SHP77 treated with DMSO at 0.1 percent for 48 hours (cell line): ENCODE measurements around the gene CNOT8.
"Not testable (repeated sequence)": the region's sequence is repeated elsewhere in the genome, so short reads cannot be mapped to it uniquely, and the experiment has no call there.

Experiments
- DNase-seq: peaks from one replicate; lab custom pipeline; 2025; lab: John Stamatoyannopoulos, UW

Gene CNOT8

GRCh38 chr5:154858297-154858971 lies at the start of gene CNOT8:
CNOT8 (plus strand) TSS chr5:154858627; CDS start chr5:154863279, 4,652 bp downstream.
- DNase-seq: peak; percentile 92

DNA sequence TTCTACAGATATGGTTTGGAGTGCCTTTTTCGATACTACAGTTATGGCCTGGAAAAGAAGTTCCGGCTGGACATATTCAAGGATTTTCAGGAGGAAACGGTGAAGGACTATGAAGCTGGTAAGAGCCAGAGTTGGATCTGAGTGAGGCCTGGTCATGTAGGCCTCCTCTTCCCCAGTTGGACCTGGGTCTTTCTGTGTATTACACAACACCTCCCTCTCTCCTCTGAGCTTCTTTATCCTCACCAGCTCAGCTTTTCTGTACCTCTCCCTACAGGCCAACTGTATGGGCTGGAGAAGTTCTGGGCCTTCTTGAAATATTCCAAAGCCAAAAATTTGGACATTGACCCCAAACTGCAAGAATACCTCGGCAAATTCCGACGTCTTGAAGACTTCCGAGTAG lies 47.2 kb upstream of the CNOT8 start:
- DNase-seq: no peak

GRCh38 chr5:154811653-154812465 lies 46.6 kb upstream of the CNOT8 start:
- peak; percentile 15 for DNase-seq

DNA sequence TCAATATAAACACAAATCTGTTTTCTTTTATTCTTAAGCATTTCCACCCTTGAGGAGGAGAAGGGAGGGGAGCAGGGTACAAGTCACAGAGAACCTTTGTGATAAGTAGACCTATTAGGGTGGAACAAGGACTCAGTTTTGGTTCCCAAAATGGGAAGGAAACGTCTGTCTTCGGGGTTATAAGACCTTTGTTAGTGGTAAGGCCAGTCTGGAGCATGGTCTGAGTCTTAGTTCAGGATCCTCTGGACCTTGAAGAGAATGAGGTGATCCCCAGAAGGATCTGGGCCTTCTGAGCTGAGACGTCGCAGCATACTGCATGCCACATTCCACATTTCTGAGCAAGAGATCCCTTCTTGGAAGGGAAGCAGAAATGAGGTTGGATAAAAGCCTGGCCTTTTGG lies 45.3 kb upstream of the CNOT8 start:
- DNase-seq: no peak

DNA sequence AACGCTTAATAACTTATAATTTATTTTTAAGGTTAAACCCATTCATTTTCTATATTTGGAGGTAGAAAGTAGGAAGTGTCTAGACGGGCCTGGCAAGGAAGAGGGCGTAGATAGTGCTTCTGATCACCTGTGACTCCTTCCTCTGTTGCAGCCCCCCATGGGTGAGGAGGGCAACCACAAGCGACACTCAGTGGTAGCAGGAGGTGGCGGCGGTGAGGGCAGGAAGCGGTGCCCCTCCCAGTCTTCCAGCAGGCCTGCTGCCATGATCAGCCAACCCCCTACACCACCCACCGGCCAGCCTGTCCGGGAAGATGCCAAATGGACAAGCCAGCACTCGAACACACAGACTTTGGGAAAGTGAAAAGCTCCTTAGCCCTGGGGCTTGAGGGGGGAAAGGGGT lies 44.7 kb upstream of the CNOT8 start:
- DNase-seq: no peak

DNA sequence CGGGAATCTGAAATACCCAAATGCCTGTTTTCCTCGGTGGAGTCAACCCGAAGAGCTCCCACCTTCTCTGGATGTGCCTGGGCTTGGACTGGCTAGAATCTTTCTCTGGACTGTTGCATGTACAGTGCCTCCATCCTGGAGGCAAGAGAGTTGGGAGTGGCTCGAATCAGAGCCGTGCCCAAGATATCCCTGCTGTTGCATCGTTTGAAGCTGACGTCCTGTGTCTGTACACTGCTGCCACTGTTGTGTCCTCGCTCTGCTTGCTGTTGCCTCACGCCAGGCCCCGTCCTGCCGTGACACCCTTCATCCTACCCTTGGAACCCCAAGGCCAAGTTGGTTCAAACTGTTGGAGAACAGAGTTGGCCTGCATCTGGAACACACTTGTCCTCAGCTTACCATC lies 43.4 kb upstream of the CNOT8 start:
- no peak for DNase-seq

- no peak for DNase-seq
Measured at GRCh38 chr5:154815684-154816247, 42.7 kb upstream of the CNOT8 start.

GRCh38 chr5:154816891-154817492 lies 41.4 kb upstream of the CNOT8 start:
- DNase-seq: no peak

- DNase-seq: no peak
Measured at GRCh38 chr5:154817815-154818214, 40.6 kb upstream of the CNOT8 start.

DNA sequence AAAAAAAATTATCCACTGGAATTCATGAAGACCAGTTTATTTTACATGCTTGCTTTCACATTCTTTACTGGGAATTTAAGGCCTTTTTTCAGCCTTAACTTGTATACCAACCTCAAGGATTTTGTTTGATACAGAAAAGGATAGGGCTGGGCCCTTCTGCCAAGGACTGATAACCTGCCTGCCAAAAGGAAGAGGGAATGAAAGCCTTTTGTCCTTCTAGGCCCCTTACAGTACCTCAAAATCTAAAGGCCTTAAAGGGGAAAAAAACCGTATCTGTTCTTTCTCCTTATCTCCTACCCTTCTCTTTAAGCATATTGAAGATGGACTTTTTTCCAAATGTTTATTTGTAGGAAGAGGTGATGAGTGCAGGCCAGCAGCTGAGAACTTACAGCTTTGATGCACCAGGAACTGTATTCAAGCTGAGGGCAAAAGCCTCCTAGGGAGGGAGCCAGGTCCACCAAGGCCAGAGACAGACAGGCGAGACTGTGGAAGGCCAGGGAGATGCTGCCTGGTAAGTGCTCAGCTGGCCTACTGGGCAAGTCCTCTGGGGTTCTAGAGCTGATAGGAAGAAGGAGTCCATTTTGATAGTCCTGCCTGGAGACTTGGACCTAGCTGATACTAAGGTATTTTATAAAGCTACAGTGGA lies 39.8 kb upstream of the CNOT8 start:
- DNase-seq: no peak

DNA sequence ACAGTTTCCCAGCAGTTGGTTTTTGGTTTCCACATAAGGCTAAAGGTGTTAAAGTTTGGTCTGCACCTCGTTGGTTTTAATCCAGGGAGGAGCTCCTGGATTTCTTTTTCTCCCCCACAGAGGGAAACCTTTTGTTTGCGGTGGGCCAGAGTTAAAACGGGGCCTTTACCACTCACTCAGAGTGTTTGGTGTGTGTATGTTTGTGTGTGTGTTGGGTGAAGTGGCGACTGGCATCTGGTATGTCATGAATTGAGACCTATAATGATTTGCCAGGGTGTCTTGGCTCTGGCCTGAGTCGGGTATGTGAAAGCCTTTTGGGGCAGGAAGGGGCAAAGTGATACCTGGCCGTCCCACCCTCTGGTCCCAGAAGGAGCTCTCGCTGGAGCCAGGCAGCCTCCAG lies 38.9 kb upstream of the CNOT8 start:
- no peak for DNase-seq

DNA sequence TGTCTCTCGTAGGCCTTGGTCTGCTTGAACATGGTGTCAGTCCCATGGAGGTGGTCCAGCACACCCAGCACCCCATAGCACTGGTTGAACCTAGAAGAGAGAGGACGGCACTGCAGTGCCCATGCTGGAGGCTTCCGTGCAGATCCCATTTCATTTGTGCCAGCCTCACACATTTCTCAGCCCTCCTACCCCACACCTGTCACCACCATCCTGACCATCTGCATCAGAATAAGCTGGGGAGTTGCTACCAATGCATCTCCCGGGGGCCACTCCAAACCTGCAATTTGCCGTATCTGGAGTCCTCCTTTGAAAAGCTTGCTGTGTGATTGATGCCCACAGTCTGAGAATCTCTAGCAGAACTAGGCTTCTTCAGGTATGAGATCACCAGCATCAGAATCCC lies 38.0 kb upstream of the CNOT8 start:
- no peak for DNase-seq

DNA sequence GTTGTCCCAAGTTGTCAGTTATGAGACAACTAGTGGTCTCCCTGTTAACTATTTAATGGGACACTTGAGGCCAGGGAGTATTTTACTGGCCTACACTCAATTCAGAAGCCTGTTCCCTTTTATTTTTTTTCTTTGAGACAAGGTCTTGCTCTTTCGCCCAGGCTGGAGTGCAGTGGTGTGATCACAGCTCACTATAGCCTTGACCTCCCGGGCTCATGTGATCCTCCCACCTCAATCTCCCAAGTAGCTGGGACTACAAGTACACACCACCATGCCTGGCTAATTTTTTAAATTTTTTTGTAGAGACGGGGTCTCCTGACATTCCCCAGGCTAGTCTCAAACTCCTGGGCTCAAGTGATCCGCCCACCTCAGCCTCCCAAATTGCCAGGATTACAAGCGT lies 35.5 kb upstream of the CNOT8 start:
- not testable (repeated sequence) for DNase-seq

DNA sequence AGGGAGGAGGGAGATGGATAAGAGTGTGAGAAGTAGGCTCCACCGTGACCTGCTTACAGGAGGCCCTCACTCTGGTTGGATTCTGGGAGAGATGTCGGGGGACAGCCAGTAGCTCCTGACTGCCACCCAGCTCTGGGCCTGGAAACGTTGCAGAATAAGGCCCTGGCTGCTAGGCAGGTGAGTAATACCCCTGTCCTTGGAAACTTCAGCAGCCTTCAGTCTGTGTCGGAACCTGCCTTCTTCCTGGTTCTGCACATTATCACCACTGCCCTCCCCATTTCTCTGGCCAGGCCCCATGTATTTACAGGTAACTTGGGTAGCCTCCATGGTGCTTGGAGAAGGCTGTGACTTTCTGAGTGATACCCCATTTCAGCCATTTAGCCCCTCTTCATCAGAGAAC lies 34.8 kb upstream of the CNOT8 start:
- no peak for DNase-seq

- DNase-seq: no peak
Measured at GRCh38 chr5:154824070-154824469, 34.4 kb upstream of the CNOT8 start.

DNA sequence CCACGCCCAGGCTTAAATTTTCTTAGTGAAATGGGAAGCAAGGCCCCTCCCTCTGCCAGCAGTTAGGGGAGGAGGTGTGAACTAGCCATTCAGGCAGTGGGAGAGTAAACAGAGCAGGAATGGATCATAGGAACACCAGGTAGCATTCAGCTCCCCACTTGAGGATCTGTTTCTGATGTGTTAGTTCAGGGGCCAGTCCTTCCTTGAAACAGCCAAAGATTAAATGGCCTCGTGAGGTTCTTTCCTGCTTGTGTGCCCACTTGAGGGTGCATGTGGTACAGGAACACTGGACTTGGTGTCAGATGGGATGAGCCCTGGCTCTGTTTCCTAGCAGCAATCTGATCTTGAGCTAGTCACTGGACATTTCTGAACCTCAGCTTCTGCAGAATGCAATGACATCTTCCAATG lies 29.2 kb upstream of the CNOT8 start:
- DNase-seq: no peak

GRCh38 chr5:154829589-154830218 lies 28.7 kb upstream of the CNOT8 start:
- peak; percentile 72 for DNase-seq

GRCh38 chr5:154830219-154830595 lies 28.2 kb upstream of the CNOT8 start:
- DNase-seq: peak; percentile 72

- DNase-seq: no peak
Measured at GRCh38 chr5:154830596-154830995, 27.8 kb upstream of the CNOT8 start.

DNA sequence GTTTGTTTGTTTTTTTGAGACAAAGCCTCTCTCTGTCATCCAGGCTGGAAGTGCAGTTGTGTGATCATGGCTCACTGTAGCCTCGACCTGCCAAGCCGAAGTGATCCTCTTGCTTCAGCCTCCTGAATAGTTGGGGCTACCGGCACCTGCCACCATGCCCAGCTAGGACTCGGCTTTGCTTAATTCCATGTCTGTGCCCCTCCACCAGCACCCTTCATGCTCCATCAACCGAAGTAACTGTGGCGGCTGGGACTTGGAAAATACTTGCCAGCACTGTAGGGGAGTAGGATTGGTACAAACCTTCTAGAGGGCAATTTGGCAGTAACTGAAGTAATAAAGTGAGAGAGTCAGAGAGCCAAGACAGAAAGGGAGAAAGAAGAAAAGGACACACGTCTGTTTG lies 27.0 kb upstream of the CNOT8 start:
- no peak for DNase-seq

- DNase-seq: not testable (repeated sequence)
Measured at GRCh38 chr5:154832804-154833203, 25.6 kb upstream of the CNOT8 start.

DNA sequence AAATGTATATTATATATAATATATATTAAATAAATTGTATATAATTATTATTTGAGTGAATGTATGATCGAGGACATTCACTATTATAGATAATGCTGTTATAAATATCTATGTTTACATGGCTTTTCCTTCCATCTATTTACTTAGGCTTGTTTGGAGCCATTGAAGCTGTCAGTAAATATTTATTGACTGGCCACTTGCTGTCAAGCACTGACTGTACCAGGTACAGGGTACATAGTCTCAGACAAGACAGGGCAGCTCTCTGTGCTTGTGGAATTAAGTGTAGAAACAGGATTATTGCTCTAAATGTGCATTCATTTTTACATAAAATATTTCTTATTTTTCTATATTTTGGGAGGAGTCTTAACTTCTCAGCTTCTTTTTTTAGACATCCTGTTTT lies 24.4 kb upstream of the CNOT8 start:
- DNase-seq: peak; percentile 7
